Uterus (tissue), 4 donors: Measurements from ENCODE around the gene PDGFRB. TPM values are rescaled to one million over a fixed set of nuclear protein-coding genes. Genes with fewer than 3 reads are reported as not detected.

Experiments
- DNase-seq, 2 donors: peaks; one replicate each; pipeline ENCODE4 v3.0.0-alpha.2; 2019 to 2020
- H3K27ac ChIP-seq, 2 donors: fragments of 200-600 bp; sonication (generic); 1 replicate in 1 of 2; 2 replicates in 1 of 2; pipeline ENCODE4 v1.5.1; 2016 to 2018
- H3K27me3 ChIP-seq, 2 donors: fragments of 200-600 bp; sonication (generic); one replicate each; pipeline ENCODE4 v1.5.1; 2018 to 2019; ENCODE audit warnings: control low read depth in 1 of 2
- H3K36me3 ChIP-seq, 2 donors: fragments of 200-600 bp; sonication (generic); one replicate each; pipeline ENCODE4 v1.5.1; 2019; ENCODE audit warnings: control low read depth in 1 of 2
- H3K4me1 ChIP-seq, 2 donors: fragments of 200-600 bp; sonication (generic); one replicate each; pipeline ENCODE4 v1.5.1; 2018 to 2019; ENCODE audit warnings: control low read depth in 1 of 2
- H3K4me3 ChIP-seq, 2 donors: fragments of 200-600 bp; sonication (generic); 1 replicate in 1 of 2; 2 replicates in 1 of 2; pipeline ENCODE4 v1.5.1; 2018 to 2019; ENCODE audit warnings: mild to moderate bottlenecking in 1 of 2
- H3K9me3 ChIP-seq, 2 donors: fragments of 200-600 bp; sonication (generic); one replicate each; pipeline ENCODE4 v1.5.1; 2019; ENCODE audit warnings: control low read depth in 1 of 2
- POLR2A ChIP-seq, 2 donors: fragments of 450-650 bp; IDR thresholded peaks; one replicate each; pipeline ENCODE4 v1.6.1; 2016; ENCODE audit warnings: antibody characterized with exemption in 2 of 2, mild to moderate bottlenecking in 1 of 2, moderate library complexity in 1 of 2
- intact Hi-C: fragments of 100-400 bp; cut with DNase I; formaldehyde crosslinking; loops from one replicate; pipeline ENCODE4 v1.15.1; 2023; ENCODE audit warnings: low total_unique reads
- total RNA-seq, 4 donors: library from RNA; depleted of rRNA in 3 of 4; stranded (reverse); fragments of >200 nt in 3 of 4; gene quantifications; one replicate each; pipeline versions ENCODE4 v1.1.0 to v1.2.4, GENCODE V29; 2014 to 2023
- TF ChIP-seq, protein P1 (sequence below), 4 experiments: fragments of 200-600 bp in 2 of 4; fragments of 450-650 bp in 2 of 4; sonication (generic) in 2 of 4; IDR thresholded peaks; one replicate each; pipeline ENCODE4 v1.5.1; 2016 to 2019; ENCODE audit warnings: antibody characterized with exemption in 4 of 4, mild to moderate bottlenecking in 2 of 4, moderate library complexity in 1 of 4
- donor health status: DM: yes; HTN: yes; CAD: no.

The PDGFRB gene
- total RNA-seq, 4 donors from 2014 or later: 60.2 to 378 (median 235) TPM

DNA sequence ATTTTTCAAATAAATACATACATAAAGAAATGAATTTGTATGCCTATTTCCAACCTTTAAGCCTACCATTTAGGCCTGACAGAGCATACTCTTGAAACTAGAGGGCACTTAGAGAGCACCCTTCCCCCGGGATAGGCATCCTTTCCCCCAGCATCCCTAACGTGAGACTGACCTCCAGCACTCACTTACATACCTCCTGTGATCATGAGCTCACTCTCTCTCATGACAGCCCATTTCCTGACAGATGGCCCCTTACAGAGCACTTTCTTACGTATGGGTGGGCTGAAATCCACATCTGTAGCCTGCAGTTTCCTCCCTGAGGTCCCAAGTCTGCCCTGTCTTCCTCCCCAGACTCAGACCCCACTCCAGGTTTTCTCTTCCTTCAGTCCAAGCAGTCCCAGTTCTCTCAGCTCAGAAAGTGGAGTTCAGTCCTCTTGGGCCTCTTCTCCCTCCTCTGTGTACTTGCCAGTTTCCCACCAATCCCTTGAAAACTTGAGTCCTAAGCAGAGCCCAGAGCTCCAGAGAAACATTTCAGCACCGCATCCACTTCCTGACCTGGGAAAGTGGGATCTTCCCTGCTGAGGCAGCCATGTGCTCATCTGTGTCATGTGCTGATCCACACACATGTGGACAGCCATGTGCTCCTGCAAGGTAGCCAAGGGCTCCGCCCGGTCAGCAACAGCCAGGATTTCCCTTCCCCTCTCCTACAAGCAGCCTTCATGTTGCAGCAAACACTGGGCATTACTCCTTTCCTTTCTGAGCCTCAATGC is 8.8 kb upstream of the PDGFRB start:
- Histone ChIP-seq H3K4me1 (peaks cover 0 to 10% of the 10 kb centered on the region in 2 donors), H3K36me3 (no peaks in the 10 kb centered on the region), H3K27ac (peak overlapping the region; percentile 71 to 74), H3K9me3 (no peaks in the 10 kb centered on the region), H3K4me3 (no peak overlapping the region), H3K27me3 (no peaks in the 10 kb centered on the region)
- DNase-seq: peak in 1 of 2 donors; percentile 75
- TF ChIP-seq, protein P1, sequence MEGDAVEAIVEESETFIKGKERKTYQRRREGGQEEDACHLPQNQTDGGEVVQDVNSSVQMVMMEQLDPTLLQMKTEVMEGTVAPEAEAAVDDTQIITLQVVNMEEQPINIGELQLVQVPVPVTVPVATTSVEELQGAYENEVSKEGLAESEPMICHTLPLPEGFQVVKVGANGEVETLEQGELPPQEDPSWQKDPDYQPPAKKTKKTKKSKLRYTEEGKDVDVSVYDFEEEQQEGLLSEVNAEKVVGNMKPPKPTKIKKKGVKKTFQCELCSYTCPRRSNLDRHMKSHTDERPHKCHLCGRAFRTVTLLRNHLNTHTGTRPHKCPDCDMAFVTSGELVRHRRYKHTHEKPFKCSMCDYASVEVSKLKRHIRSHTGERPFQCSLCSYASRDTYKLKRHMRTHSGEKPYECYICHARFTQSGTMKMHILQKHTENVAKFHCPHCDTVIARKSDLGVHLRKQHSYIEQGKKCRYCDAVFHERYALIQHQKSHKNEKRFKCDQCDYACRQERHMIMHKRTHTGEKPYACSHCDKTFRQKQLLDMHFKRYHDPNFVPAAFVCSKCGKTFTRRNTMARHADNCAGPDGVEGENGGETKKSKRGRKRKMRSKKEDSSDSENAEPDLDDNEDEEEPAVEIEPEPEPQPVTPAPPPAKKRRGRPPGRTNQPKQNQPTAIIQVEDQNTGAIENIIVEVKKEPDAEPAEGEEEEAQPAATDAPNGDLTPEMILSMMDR (IDR thresholded peaks at IDR 0.05): no peak
- TF ChIP-seq POLR2A (IDR thresholded peaks at IDR 0.05): no peak
- intact Hi-C loops: loop anchor here (10.0 kb wide), 1 partner anchor 50 kb away; no protein-coding TSS in a partner anchor

DNA sequence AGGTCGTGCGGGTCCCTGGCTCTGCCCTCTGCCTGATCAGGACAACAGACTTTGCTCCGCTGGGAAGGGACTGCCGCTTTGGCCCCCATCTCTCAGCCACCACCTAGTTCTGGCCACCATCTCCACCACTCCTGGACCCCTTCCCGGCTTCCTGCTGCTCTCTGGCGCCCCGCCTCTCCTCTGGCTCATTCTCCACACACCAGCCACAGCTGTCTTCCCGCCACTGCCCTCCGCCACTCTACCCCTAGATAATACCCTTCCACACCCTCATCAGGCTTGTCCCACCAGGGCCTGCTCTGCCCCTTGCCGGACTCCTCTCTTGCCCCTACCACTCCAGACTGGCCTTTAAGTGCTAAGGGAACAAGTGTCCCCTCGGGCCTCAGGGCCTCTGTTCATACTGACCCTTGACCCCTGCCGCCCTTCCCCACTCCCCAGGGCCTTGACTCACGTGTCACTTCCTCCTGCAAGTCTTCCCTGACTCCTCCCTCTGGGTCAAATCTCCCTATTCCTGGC is 8.0 kb upstream of the PDGFRB start:
- Histone ChIP-seq H3K4me3 (no peak overlapping the region), H3K36me3 (no peaks in the 10 kb centered on the region), H3K9me3 (no peaks in the 10 kb centered on the region), H3K27me3 (no peaks in the 10 kb centered on the region), H3K27ac (peak overlapping the region; percentile 71 to 74), H3K4me1 (peaks cover 0 to 10% of the 10 kb centered on the region in 2 donors)
- TF ChIP-seq, protein P1 (IDR thresholded peaks at IDR 0.05): peak in 3 of 4 experiments; percentile 6 to 38 (median 31)
- TF ChIP-seq POLR2A (IDR thresholded peaks at IDR 0.05): no peak
- peak; percentile 74 to 81 for DNase-seq
- intact Hi-C loops: loop anchor here (10.0 kb wide), 1 partner anchor 51 kb away; no protein-coding TSS in a partner anchor

DNA sequence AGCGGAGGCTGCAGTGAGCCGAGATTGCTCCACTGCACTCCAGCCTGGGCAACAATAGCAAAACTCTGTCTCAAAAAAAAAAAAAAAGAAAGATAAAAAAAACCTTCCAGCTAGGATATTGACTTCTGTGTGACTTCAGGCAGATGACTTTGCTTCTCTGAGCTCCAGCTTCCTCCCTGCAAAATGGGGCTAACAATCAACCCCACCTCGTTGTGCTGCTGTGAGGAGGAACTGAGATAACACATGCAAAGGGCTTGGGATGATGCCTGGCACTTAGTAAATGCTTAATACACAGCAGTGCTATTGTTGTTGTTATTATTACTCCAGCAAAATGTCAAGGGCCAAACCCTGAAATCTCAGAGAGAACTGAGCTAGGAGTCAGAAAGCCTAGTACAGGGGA is 7.4 kb upstream of the PDGFRB start:
- H3K9me3 ChIP-seq: no peaks in the 10 kb centered on the region
- H3K36me3 ChIP-seq: no peaks in the 10 kb centered on the region
- peak overlapping the region; percentile 71 to 74 for H3K27ac ChIP-seq
- intact Hi-C loops: loop anchor here (10.0 kb wide), 1 partner anchor 52 kb away; no protein-coding TSS in a partner anchor
- DNase-seq: no peak
- no peak overlapping the region for H3K4me3 ChIP-seq
- H3K27me3 ChIP-seq: no peaks in the 10 kb centered on the region
- TF ChIP-seq, protein P1 (IDR thresholded peaks at IDR 0.05): no peak
- TF ChIP-seq POLR2A (IDR thresholded peaks at IDR 0.05): no peak
- peaks cover 0 to 15% of the 10 kb centered on the region in 2 donors for H3K4me1 ChIP-seq

DNA sequence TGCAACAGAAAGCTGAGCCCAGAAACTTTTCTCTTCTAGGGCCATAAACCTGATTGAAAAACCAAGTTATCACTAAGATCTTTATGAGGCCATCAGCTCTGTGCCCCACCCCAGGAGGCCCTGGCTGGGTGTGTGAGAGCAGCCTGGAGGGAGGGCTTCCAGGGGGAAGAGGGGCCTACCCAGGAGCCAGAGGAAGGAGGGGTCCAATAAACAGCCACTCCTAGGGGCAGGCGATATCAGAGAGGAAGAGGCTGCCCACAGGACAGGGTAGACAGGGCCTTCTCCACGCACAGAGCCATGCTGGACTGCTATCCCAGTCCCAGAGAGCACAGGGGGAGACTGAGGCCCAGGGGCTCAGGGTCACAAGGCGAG is 6.5 kb upstream of the PDGFRB start:
- H3K27me3 ChIP-seq: no peaks in the 10 kb centered on the region
- H3K9me3 ChIP-seq: no peaks in the 10 kb centered on the region
- no peaks in the 10 kb centered on the region for H3K36me3 ChIP-seq
- intact Hi-C loops: loop anchor here (10.0 kb wide), 1 partner anchor 53 kb away; no protein-coding TSS in a partner anchor
- TF ChIP-seq, protein P1 (IDR thresholded peaks at IDR 0.05): no peak
- no peak for TF ChIP-seq POLR2A (IDR thresholded peaks at IDR 0.05)
- H3K4me1 ChIP-seq: peaks cover 0 to 17% of the 10 kb centered on the region in 2 donors
- peak overlapping the region; percentile 97 to 99 for H3K27ac ChIP-seq
- no peak overlapping the region for H3K4me3 ChIP-seq
- no peak for DNase-seq
